ENCODE data around the gene USHBP1. TPM values are rescaled to one million over a fixed set of nuclear protein-coding genes. Genes with fewer than 3 reads are reported as not detected.

Gene USHBP1
- total and polyA plus RNA-seq, 2 of the 13 experiments (the other 11 are each of a cell fraction or from before 2014, with no cell fraction given), result 0.15 to 1.5 TPM

- TF ChIP-seq CSRNP1 (CRISPR knock-in tag; IDR thresholded peaks at IDR 0.05) (no peak), DRAP1 (CRISPR knock-in tag; IDR thresholded peaks at IDR 0.05) (no peak), ZFP41 (CRISPR knock-in tag; IDR thresholded peaks at IDR 0.05; ENCODE audit: borderline replicate concordance) (no peak), KIAA2018 (CRISPR knock-in tag; IDR thresholded peaks at IDR 0.05; ENCODE audit: borderline replicate concordance) (no peak), PAXIP1 (CRISPR knock-in tag; conservative IDR thresholded peaks at IDR 0.05) (peak; percentile 63; the same call in 1 of the 2 replicates), ZNF772 (CRISPR knock-in tag; IDR thresholded peaks at IDR 0.05) (no peak), HNRNPH1 (optimal IDR thresholded peaks at IDR 0.05; ENCODE audit: low read depth, low read length) (no peak), ZNF670 (CRISPR knock-in tag; IDR thresholded peaks at IDR 0.05; ENCODE audit: borderline replicate concordance) (no peak), HMGXB4 (CRISPR knock-in tag; IDR thresholded peaks at IDR 0.05; ENCODE audit: borderline replicate concordance in 1 of 2, low read depth in 1 of 2) (0 out of 4 replicates have a peak, but pooled peaks of 1 of the 2 experiments have one; percentile 22)
These were observed 21.9 kb downstream of the USHBP1 start (continued) for GRCh38 chr19:17242431-17243208.

Measured in HepG2 (cell line).